OCI-LY3 (cell line): Measurements from ENCODE around the gene KIRREL1.

ENCODE experiments used
- H2AFZ ChIP-seq: fragments of 200-600, 300-600 bp; shearing (Covaris generic); 2 replicates; pipeline ENCODE4 v1.6.0; 2014; ENCODE audit warnings: antibody characterized with exemption, low read depth, low read length
- H3K27ac ChIP-seq: fragments of 200-600, 300-600 bp; sonication (generic); 2 replicates; pipeline ENCODE4 v1.5.1; 2014; ENCODE audit warnings: mild to moderate bottlenecking, low read length, moderate library complexity, mixed read lengths
- H3K27me3 ChIP-seq: fragments of 200-600, 300-600 bp; sonication (generic); 2 replicates; pipeline ENCODE4 v1.6.1; 2014; ENCODE audit warnings: low read depth, low read length, mixed read lengths
- H3K36me3 ChIP-seq: fragments of 200-600, 300-600 bp; sonication (generic); replicated peaks from 2 replicates; pipeline ENCODE3; 2014; ENCODE audit warnings: low read depth, low read length, mixed read lengths
- H3K4me1 ChIP-seq: fragments of 300-600, 200-600 bp; sonication (generic); 2 replicates; pipeline ENCODE4 v1.6.1; 2014; ENCODE audit warnings: low read length, mixed read lengths
- H3K4me2 ChIP-seq: fragments of 200-600, 300-600 bp; sonication (generic); 2 replicates; pipeline ENCODE4 v1.6.1; 2014; ENCODE audit warnings: low read length, mixed read lengths
- H3K4me3 ChIP-seq: fragments of 300-600, 200-600 bp; sonication (generic); 2 replicates; pipeline ENCODE4 v1.5.1; 2014; ENCODE audit warnings: antibody characterized with exemption, mild to moderate bottlenecking, low read length, moderate library complexity
- H3K79me2 ChIP-seq: fragments of 300-600, 200-600 bp; shearing (Covaris generic); 2 replicates; pipeline ENCODE4 v1.6.1; 2014; ENCODE audit warnings: mild to moderate bottlenecking, low read length, mixed read lengths
- H3K9ac ChIP-seq: fragments of 300-600, 200-600 bp; shearing (Covaris generic); 2 replicates; pipeline ENCODE4 v1.6.0; 2014; ENCODE audit warnings: mild to moderate bottlenecking, low read length, moderate library complexity
- H3K9me3 ChIP-seq: fragments of 200-600, 300-600 bp; shearing (Covaris generic); 2 replicates; pipeline ENCODE4 v1.6.1; 2014; ENCODE audit warnings: low read length, mixed read lengths; ENCODE audit not compliant: insufficient read depth
- H4K20me1 ChIP-seq: fragments of 200-600, 300-600 bp; sonication (generic); 2 replicates; pipeline ENCODE4 v1.6.1; 2016; ENCODE audit warnings: low read length, mixed read lengths; ENCODE audit not compliant: insufficient read depth
- CTCF ChIP-seq: fragments of 200-600, 300-600 bp; sonication (generic); IDR thresholded peaks from 2 replicates; pipeline ENCODE4 v1.5.1; 2014; ENCODE audit warnings: antibody characterized with exemption, low read length, low read depth
- EZH2phosphoT487 ChIP-seq: fragments of 200-600 bp; shearing (Covaris generic); IDR thresholded peaks from 2 replicates; pipeline ENCODE4 v1.6.1; 2018; ENCODE audit warnings: antibody characterized with exemption, mixed run types, low read depth

KIRREL1 gene

GRCh38 chr1:158119976-158120653, 126.7 kb downstream of the KIRREL1 start:
- no peak overlapping the region for H3K27ac ChIP-seq
- no peak overlapping the region for H3K9ac ChIP-seq
- H4K20me1 ChIP-seq = peaks cover 12% of the 10 kb centered on the region; the same call in 1 of the 2 replicates
- H3K4me1 ChIP-seq = peaks cover 12% of the 10 kb centered on the region
- no peak overlapping the region for H3K4me3 ChIP-seq
- H3K27me3 ChIP-seq = peaks cover 85% of the 10 kb centered on the region
- no peak overlapping the region for H2AFZ ChIP-seq
- TF ChIP-seq CTCF (no peak), EZH2phosphoT487 (no peak)
- no peaks in the 10 kb centered on the region for H3K36me3 ChIP-seq
- H3K4me2 ChIP-seq = no peak overlapping the region
- H3K9me3 ChIP-seq = no peaks in the 10 kb centered on the region
- H3K79me2 ChIP-seq = no peaks in the 10 kb centered on the region

- Histone ChIP-seq H3K4me1 (peaks cover 17% of the 10 kb centered on the region), H3K36me3 (no peaks in the 10 kb centered on the region), H3K27me3 (peaks cover 72% of the 10 kb centered on the region), H3K79me2 (no peaks in the 10 kb centered on the region), H3K4me3 (no peak overlapping the region), H3K9ac (no peak overlapping the region), H2AFZ (no peak overlapping the region), H3K9me3 (no peaks in the 10 kb centered on the region), H4K20me1 (0 out of 2 replicates have a peak, but pooled peaks cover 2% of the 10 kb centered on the region), H3K4me2 (no peak overlapping the region), H3K27ac (no peak overlapping the region)
- TF ChIP-seq CTCF (peak; percentile 93), EZH2phosphoT487 (no peak)
Measured at GRCh38 chr1:158121604-158122254, 128.3 kb downstream of the KIRREL1 start.

- no peak overlapping the region for H2AFZ ChIP-seq
- H3K27ac ChIP-seq = no peak overlapping the region
- no peaks in the 10 kb centered on the region for H3K9me3 ChIP-seq
- H3K4me3 ChIP-seq = no peak overlapping the region
- peaks cover 76% of the 10 kb centered on the region for H3K27me3 ChIP-seq
- H3K36me3 ChIP-seq = no peaks in the 10 kb centered on the region
- H3K4me2 ChIP-seq = no peak overlapping the region
- H3K4me1 ChIP-seq = peaks cover 21% of the 10 kb centered on the region
- no peaks in the 10 kb centered on the region for H4K20me1 ChIP-seq
- TF ChIP-seq EZH2phosphoT487 (no peak), CTCF (no peak)
- H3K79me2 ChIP-seq = no peaks in the 10 kb centered on the region
- no peak overlapping the region for H3K9ac ChIP-seq
Measured at GRCh38 chr1:158122833-158123388, 129.5 kb downstream of the KIRREL1 start.

GRCh38 chr1:158124034-158124433, 130.6 kb downstream of the KIRREL1 start:
- Histone ChIP-seq H3K4me3 (no peak overlapping the region), H3K27me3 (peaks cover 71% of the 10 kb centered on the region), H3K4me1 (peaks cover 18% of the 10 kb centered on the region), H3K9ac (no peak overlapping the region), H3K9me3 (no peaks in the 10 kb centered on the region), H3K27ac (no peak overlapping the region), H2AFZ (no peak overlapping the region), H4K20me1 (no peaks in the 10 kb centered on the region), H3K79me2 (no peaks in the 10 kb centered on the region), H3K36me3 (no peaks in the 10 kb centered on the region), H3K4me2 (no peak overlapping the region)
- no peak for TF ChIP-seq CTCF
- TF ChIP-seq EZH2phosphoT487 = no peak
